A673 (cell line): Measurements from ENCODE around the gene SLC35C1.

Experiments used
- EZH2 ChIP-seq: fragments of 200-600 bp; sonication (generic); IDR thresholded peaks from 2 replicates; pipeline ENCODE4 v1.6.1; 2017; ENCODE audit warnings: borderline replicate concordance, low read depth, mild to moderate bottlenecking, mixed read lengths, antibody characterized with exemption, low read length; ENCODE audit not compliant: poor library complexity, severe bottlenecking
- TF ChIP-seq, protein P1 (sequence below): fragments of 300-800, 200-600 bp; sonication (generic); conservative IDR thresholded peaks from 2 replicates; pipeline ENCODE4 v1.5.1; 2017; ENCODE audit warnings: low read depth, mild to moderate bottlenecking, antibody characterized with exemption, low read length, moderate library complexity, mixed read lengths

- TF ChIP-seq, protein P1, sequence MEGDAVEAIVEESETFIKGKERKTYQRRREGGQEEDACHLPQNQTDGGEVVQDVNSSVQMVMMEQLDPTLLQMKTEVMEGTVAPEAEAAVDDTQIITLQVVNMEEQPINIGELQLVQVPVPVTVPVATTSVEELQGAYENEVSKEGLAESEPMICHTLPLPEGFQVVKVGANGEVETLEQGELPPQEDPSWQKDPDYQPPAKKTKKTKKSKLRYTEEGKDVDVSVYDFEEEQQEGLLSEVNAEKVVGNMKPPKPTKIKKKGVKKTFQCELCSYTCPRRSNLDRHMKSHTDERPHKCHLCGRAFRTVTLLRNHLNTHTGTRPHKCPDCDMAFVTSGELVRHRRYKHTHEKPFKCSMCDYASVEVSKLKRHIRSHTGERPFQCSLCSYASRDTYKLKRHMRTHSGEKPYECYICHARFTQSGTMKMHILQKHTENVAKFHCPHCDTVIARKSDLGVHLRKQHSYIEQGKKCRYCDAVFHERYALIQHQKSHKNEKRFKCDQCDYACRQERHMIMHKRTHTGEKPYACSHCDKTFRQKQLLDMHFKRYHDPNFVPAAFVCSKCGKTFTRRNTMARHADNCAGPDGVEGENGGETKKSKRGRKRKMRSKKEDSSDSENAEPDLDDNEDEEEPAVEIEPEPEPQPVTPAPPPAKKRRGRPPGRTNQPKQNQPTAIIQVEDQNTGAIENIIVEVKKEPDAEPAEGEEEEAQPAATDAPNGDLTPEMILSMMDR, result no peak
- TF ChIP-seq EZH2, result no peak
Observed at GRCh38 chr11:45805305-45806071, 539 bp downstream of the SLC35C1 start.
